GM12873 (cell line): ENCODE data around the gene RND2.

ENCODE experiments used
- TF ChIP-seq, protein P1 (sequence below): IDR thresholded peaks from 2 replicates; pipeline ENCODE4 v1.5.1; 2012; ENCODE audit warnings: low read depth, mild to moderate bottlenecking, moderate library complexity, low read length, control low read depth; ENCODE audit not compliant: insufficient read depth; ENCODE audit errors: missing control alignments

RND2 gene

DNA sequence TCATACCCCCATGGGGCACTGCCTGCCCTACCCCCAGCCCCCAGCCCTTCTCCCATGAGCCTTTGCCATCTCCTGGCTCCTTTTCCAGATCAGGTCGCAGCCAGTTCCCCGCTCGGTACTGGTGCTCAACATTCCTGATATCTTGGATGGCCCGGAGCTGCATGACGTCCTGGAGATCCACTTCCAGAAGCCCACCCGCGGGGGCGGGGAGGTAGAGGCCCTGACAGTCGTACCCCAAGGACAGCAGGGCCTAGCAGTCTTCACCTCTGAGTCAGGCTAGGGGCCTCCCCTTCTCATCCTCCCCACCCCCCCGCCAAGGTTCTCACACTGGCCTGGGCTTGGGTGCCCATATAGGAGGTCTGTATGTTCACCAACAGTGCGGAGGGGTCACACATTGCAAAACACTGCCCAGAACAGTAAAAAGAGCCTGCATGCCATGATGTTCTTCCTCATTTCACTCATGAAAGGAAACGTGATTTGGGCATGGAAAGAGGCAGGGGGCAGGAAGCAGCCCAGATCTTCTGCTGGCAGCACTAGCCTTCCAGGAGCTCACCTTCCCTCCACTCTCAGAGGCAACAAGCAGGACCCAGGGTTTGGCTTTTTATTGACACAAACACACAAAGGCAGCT lies 10.9 kb upstream of the RND2 start:
- TF ChIP-seq, protein P1, sequence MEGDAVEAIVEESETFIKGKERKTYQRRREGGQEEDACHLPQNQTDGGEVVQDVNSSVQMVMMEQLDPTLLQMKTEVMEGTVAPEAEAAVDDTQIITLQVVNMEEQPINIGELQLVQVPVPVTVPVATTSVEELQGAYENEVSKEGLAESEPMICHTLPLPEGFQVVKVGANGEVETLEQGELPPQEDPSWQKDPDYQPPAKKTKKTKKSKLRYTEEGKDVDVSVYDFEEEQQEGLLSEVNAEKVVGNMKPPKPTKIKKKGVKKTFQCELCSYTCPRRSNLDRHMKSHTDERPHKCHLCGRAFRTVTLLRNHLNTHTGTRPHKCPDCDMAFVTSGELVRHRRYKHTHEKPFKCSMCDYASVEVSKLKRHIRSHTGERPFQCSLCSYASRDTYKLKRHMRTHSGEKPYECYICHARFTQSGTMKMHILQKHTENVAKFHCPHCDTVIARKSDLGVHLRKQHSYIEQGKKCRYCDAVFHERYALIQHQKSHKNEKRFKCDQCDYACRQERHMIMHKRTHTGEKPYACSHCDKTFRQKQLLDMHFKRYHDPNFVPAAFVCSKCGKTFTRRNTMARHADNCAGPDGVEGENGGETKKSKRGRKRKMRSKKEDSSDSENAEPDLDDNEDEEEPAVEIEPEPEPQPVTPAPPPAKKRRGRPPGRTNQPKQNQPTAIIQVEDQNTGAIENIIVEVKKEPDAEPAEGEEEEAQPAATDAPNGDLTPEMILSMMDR = no peak

DNA sequence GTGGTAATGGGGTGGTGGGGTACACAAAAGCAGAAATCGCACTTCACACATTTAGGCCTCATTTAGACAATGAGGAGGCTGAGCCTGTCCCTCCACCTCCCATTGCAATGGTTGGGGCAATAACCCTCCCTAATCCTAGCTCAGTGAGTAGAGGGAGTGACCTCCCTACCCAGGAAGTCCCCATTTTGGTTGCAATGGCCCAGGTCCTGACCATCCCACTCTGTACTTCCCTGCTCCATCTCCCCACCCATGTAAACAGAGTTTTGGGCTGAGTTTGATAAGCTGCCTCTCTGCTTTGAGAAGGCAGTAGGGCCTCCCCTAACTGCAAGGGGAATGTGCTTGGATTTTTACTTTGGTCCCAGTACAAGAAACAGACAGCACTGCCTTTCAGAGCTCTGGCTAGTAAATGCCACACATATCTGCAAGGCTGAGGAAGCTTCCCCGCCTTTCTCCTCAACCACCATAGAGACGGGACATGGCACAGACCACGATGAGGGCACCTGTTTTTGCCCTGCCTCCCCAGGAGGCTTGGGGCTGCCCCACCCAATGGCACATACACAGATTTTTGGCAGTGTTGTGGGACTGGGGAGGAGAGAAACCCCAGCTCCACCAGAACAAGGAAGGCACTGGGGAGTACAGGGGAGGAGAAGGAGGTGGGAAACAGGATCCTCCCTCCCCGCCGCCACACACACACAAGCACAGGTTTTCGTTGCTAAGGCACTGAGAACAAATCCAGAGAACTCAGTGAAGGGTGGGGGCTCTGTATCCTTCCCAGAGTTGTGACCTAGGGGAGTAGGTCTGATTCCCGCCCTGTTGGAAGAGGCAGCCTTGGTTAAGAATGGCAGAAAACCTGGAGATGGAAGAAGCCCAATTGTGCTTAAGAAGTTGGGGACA lies 10.1 kb upstream of the RND2 start:
- TF ChIP-seq, protein P1 = no peak

DNA sequence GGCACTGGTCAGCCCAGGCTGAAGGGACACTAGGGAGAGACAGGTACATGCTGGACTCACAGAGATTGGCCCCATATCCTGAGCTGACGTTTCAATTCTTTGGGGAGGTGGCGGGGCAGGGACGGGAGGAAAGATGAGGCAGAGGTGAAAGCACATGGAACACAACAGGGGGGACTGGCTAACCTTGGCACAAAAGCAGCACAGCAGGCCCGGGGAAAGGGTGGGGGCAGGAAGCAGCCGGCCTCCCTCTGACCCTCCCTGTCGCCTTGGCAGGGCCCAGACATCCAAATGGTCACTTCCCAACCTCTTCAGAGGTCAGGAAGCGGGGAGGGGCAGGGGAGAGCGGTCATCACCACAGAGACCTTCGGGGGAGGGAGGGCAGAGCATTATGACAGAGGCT lies 9.5 kb upstream of the RND2 start:
- TF ChIP-seq, protein P1 = no peak

DNA sequence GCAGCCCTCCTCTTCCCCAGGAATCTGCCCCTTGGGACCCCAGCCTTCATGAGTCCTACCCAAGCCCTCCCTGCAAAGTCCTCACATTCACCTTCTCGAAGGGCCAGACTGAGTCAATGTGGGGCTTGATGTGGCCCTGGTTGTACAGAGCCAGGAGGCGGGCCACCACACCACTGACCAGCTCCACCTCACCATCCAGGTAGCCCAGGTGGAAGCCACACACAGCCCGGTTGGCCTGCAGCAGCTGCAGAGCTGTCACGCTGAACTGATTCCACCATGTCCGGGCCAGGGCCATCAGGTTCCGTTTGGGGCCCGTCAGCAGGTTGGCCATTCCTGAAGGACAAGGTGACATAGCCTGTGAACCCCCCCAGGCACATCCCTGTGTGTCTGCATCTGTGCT lies 8.8 kb upstream of the RND2 start:
- TF ChIP-seq, protein P1 = no peak

DNA sequence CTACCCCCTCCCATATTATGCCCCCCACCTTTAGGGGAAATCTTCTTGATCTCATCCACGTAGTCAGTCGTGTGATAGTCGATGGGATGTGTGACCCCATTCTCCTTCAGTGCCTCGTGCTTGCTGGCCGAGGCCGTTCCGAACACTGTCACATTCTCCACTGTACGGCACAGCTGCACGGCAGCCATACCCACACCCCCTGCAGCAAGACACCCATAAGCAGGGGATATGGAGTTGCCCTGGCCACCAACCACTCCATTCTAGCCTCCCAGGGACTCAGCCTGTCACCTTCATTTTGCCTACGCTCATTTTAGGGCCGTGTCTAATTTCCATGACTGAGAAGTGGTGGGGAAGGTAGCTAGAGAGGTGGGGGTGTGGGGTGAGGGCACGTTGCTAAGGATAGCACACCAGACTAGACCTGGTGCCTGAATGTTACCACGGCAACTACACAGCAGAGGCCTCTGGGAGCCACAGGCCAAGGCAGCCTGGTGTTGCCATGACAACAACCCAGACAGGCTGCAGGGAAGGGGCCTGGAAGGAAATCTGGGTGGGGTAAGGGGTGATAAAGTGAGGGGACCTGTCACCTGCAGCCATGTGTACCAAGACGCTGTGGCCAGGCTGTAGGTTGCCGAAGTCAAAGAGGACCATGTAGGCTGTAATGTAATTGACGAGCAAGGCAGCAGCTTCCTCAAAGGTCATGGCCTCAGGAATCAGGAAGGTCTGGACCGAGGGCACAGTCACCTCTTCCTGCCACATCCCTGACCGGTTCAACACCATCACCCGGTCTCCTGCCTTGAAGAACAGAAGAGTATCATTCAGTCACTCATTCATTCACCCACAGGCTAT lies 6.8 kb upstream of the RND2 start:
- TF ChIP-seq, protein P1 = no peak

DNA sequence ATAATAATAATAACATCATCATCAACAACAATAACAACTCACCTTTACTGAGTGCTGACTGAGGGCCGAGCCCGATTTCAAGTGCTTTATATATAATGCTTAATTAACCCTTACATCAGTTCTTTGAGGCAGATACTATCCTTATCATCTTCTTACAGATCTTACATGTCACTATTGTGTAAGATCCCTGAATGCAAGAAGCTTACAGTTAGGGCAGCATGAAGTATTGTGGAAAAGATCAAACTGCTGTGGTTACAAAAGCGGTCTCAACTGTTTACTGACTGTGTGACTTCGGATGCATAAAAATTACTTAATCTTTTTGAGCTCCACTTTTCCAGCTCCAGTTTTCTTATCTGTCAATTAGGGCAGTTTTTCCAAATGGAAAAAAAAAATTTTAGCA lies 6.1 kb upstream of the RND2 start:
- TF ChIP-seq, protein P1 = no peak

DNA sequence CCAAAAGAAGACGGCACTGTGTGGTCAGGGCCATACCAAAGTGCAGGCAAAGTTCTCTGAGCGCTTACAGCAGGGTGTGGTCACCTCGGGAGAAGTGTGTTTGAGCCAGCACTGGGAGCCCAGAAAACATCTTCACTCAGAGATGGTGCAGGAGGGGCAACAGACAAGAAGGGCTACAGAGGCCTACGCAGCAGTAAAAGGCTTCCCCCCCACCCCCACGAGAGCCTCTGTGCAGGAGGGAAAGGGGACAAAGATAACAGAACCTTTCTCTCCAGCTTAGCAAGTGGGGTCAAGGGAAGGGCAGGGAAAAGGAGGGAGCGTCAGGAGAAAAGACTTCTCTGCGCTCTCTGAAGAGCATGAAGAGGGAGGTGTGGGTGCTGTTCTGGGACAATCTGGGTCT lies 5.6 kb upstream of the RND2 start:
- TF ChIP-seq, protein P1 = no peak
